DMS79 (cell line): ENCODE results near the gene ZNF526.

Experiments
- DNase-seq: peaks from one replicate; lab custom pipeline; 2025; lab: John Stamatoyannopoulos, UW

Gene ZNF526, protein sequence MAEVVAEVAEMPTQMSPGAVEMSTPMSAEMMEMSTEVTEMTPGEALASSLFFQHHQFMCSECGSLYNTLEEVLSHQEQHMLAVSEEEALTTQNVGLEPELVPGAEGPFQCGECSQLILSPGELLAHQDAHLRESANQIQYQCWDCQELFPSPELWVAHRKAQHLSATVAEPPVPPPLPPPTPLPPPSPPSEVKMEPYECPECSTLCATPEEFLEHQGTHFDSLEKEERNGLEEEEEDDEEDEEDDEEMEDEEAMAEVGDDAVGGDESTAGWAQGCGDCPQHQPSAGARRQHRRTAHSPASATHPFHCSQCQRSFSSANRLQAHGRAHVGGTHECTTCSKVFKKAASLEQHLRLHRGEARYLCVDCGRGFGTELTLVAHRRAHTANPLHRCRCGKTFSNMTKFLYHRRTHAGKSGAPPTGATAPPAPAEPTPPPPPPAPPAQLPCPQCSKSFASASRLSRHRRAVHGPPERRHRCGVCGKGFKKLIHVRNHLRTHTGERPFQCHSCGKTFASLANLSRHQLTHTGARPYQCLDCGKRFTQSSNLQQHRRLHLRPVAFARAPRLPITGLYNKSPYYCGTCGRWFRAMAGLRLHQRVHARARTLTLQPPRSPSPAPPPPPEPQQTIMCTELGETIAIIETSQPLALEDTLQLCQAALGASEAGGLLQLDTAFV

DNA sequence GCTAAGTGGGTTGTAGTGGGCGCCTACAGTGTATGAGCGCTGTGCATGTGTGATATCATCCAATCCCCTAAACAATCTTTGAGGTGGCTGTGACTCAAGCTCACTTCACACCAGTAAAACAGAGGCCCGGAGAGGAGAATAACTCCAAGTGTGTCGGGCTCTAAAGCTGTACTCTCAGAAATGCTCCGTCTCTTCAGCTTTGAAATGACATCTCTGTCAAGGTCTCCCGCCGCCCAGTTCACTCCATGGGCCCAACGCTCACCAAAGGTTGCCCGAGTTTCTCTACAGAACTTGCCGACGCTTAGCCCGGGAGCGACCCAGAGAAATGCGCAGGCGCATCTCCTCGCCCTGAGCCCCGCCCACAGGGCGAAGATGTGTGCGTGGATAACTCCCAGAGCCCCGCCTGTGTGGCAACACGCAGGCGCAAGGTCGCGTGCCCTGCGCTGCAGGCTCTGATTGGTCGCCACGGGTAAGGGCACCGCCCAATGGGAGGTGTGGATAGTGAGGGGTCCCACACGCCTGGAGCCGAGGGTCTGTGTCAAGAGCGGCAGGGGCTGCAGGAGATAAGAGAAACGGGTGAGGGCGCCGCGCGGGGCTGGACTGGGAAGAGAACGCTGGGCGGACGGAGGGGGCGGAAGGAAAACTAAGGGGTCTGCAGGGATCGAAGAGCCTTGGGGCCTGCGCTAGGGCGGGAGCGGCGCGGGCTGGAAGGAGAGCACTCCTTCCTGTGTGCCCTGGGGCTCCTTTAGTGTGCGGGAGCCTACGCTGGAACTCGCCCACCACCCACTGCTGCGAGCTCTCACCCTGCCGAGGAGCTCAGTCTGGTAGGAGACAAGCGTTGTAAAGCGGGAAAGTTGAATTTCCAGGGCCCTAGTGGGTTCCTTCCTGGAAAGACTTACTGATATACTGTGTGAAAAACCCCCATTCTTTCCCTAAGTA lies at the start of gene ZNF526:
Gene ZNF526 (plus strand): TSS at position 501 of the 939 bp plus-strand sequence. CDS start 4,092 bp downstream, outside the sequence.
- peak; percentile 97 for DNase-seq

GRCh38 chr19:42170715-42171114 lies 49.4 kb upstream of the ZNF526 start:
- DNase-seq = no peak

- no peak for DNase-seq
Observed at GRCh38 chr19:42172261-42172660, 47.9 kb upstream of the ZNF526 start.

DNA sequence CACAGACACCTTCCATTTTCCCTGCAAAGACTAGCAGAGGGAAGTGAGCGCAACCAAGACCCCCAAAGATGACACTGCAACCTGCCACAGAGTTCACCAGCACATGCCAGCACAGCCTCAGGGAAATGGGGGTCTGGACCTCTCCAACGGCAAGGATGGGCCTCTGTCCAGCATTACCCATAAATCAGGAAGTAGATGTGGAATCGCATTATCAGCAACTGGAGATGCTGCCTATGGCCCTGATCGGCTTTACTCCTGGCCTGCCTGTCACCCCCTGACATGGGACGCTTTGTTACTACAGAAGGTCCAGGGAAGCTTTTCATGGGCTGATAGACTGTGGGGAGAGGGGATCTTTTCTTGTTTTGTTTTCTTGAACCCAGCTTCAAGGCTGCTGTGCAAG lies 46.4 kb upstream of the ZNF526 start:
- DNase-seq = no peak

DNA sequence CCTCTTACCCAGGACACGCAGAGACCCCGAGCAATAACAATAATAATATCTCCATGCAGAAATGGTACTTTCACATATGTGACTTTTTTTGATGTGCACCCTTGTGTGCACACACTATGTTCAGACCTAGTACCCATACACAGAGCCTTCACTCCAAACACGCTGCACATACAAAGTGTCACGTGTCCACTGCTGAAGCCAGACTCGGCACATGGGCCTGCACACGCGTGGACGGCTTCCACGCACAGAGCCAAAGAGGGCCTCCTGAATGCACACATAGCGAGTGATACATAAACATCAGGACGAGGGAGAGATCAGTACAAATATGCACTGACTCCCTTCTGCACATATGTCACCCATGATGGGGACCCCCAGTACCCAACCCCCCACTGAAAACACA lies 45.9 kb upstream of the ZNF526 start:
- DNase-seq = no peak

DNA sequence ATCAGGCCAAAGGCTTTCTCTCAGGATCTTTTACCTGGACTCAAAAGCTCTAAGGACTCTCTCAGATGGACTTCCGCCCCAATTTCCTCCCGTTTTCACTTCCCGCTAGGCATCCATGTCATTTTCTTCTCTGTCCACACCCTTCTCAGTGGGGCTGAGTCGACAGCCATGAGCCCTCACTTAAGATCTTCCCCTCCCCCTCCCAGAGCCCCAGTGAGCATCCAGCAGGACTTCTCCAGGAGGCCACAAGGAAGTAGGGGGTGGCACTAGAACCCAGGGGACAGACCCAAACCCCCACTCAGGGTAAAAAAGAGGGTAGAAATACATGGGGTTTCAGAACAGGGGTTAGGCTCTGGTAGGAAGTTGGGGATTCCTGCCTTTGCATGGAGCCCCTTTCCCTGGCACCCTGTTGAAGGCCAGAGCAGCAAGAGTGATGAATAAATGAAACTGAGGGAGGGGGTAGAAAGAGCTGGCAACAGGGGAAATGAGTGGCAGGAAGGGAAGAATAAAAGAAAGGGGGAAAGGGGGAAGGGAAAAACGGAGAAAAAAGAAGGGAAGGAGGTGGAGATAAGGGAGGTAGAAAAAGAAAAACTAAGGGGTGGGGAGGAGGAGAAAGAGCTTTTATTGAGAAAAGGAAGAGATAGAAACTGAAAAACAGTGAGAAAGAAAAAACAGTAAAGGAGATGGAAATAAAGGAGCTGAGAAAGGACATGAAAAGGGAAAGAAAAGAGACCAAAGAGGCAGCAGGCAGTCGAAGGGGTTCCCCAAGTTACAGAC lies 45.0 kb upstream of the ZNF526 start:
- no peak for DNase-seq

DNA sequence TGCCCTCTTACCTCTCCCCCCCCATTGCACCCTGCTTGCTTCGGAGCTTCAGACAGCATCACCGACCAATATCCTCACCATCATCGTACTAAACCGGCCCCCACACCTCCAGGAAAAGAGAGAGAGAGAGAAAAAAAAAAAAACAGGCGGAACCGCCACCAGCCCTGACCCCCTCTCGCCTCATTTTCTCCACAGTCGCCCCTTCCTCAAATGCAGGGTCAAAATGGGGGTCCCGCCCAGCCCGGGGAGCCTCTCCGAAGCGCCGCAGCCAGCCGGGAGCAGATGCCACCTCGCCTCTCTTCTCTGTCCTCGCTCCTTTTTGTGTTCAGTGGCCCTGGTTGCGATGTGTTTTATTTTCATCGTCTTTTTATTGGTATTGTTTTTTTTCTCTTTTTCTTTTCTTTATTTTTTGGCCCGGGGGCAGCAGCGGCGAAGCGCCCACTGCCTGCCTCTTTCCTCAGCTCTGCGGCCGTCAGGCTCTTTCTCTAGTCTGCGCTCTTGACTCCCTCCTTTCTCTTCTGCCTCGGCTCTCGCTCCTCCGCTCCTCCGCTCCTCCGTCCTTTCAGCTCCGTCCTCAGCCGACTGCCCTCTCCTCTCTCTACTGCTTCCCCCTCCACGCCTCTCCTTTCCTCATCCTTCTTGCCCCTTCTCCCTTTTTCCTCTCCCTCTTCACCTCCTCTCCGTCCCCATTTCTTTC lies 44.0 kb upstream of the ZNF526 start:
- no peak for DNase-seq

GRCh38 chr19:42176649-42176989 lies 43.5 kb upstream of the ZNF526 start:
- DNase-seq = peak; percentile 51

GRCh38 chr19:42176990-42177685 lies 43.0 kb upstream of the ZNF526 start:
- DNase-seq = peak; percentile 86

DNA sequence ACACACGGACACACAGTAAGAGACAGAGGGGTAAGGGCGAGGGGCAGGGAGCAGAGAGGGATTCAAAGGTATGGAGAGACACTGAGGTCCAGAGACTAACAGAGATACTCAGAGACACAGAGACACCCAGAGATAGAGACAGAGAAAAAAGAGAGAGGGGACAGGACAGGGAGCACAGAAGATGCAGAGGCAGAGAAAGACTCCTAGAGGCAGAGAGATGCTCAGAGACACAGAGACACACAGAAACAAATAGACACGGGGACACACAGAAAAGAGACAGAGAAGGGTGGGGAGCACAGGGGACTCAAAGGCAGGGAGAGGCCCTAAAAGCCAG lies 42.5 kb upstream of the ZNF526 start:
- no peak for DNase-seq

DNA sequence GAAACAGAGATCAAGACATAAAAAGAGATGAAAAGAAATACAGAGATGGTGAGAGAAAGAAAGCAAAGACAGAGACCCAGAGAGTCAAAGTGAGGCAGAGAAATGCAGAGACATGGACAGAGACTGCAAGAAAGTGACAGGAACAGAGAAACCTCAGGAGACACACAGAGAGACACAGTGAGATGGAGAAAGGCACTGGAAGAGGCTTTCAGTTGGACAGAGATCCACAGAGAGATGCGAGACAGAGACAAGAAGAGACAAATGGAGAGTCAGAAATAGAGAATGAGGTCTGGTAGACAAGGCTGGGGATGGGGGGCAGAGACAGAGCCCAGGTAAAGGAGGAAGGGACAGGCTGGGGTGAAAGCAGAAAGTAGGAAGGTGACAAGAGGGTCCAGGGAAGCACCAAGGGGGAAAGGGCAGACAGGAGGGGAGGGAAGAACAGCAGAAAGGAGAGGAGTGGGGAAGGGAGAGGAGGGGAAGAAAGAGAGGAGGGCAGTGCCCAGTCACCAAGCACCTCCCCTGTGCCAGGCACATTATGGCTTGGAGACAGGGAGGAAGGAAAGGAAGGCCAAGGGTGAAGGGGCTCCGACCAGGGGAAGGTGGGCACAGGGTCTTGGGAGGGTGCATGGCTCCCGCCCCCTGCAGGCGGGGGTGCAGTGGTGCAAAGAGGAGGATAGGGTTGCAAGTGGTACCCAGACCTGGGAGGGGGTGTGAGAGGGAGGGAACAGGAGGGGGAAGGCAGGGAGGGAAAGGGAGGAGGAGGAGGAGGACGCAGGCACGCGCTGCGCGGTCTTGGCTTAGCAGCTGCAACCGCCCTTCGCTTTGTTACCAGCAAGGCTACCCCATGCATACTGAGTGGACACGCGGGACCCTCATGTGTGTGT lies 41.1 kb upstream of the ZNF526 start:
- no peak for DNase-seq

- DNase-seq = peak; percentile 7
Observed at GRCh38 chr19:42184401-42184861, 35.7 kb upstream of the ZNF526 start.

- no peak for DNase-seq
Observed at GRCh38 chr19:42185277-42185676, 34.8 kb upstream of the ZNF526 start.

- no peak for DNase-seq
Observed at GRCh38 chr19:42188665-42189064, 31.4 kb upstream of the ZNF526 start.

GRCh38 chr19:42189133-42189532 lies 31.0 kb upstream of the ZNF526 start:
- no peak for DNase-seq

- no peak for DNase-seq
Observed at GRCh38 chr19:42191330-42191729, 28.8 kb upstream of the ZNF526 start.

DNA sequence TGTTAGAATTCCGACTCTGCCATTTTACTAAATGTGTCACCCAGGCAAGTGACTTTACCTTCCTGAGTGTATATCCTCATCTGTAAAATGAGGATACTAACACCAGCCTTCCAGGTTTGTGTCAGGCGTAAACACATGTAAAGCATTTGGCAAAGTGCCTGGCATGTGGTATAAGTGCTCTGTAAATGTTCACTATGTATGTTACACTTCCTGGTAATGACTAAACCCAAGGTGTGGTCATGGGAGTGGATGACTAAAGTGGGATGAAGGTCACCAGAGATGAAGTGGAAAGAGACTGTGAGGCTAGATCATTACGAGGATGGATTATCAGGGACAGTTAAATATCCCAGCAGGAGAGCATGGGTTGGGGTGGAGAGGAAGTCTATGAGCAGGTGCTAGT lies 28.3 kb upstream of the ZNF526 start:
- peak; percentile 23 for DNase-seq

GRCh38 chr19:42193294-42193693 lies 26.8 kb upstream of the ZNF526 start:
- no peak for DNase-seq

DNA sequence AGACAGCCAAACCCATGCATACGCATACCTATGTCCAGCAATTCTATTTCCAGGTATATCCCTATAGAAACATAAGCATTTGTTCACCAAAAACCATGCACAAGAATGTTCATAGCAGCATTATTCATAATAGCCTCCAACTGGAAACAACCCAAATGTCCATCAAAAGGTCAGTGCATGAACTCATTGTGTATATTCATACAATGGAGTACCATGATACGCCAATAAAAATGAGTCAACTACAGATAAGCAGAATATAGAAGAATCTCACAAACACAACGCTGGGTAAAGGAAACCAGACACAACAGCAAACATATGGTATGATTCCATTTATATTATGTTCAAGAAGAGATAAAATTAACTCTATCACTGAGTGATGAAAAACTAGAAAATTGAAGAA lies 26.4 kb upstream of the ZNF526 start:
- no peak for DNase-seq
